GM15510 (cell line): ENCODE measurements around the gene ANKMY1.

Experiments
- POLR2A ChIP-seq: IDR thresholded peaks from 3 replicates; pipeline ENCODE4 v1.6.1; 2011; ENCODE audit warnings: borderline replicate concordance; ENCODE audit not compliant: insufficient read length; ENCODE audit errors: extremely low read depth

The ANKMY1 gene

DNA sequence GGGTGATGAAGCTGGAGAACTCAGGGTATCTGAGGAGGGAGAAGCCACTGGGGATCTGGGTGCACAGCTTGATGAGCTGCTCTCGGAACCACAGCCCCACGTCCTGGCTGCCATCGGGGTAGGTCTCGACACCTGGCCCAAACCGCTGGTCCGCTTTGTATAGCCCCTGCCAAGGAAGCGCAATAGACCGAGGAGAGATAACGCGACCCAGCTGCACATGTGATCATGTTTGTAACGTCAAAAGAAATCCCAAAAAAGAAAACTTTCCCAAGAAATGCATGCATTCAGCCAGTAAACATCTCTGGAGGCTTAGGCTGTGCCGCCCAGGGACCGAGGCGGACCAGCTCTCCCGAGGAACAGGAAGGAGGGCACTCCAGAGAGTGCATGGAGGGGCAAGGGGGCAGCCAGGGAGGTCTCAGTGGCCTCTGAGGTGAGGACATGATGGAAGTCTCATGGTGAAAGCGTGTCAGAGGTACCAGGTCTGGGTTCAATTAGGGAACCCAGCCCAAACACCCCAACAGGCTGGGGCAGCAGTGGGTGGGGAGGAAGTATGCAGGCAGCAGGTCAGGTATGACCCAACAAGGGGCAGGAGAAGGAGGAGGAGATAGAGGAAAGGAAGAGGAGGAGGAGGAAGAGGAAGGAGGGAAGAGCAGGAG is 28.3 kb downstream of the ANKMY1 start:
- TF ChIP-seq POLR2A, result no peak

GRCh38 chr2:240528406-240529040 is 29.3 kb downstream of the ANKMY1 start:
- no peak for TF ChIP-seq POLR2A

- TF ChIP-seq POLR2A, result no peak
Observed at GRCh38 chr2:240527153-240527750, 30.5 kb downstream of the ANKMY1 start.

DNA sequence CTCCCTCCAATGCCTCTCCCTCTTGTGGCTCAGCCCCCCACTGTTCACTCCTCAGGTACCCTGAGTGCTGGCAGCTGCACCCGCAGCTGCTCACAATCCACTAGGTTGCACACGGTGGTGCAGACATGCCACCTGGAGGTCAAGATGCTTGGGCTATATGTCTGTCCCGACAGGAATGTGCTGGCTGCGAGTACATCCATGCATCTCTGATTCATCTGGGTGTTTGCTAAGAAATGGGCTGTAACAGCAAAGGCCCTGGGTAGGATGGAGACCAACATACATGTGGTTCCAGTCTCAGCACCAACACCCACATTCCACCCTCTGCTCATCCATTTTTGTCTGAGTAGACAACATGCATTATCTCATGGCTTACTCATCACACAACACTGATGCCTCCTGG is 31.3 kb downstream of the ANKMY1 start:
- no peak for TF ChIP-seq POLR2A

DNA sequence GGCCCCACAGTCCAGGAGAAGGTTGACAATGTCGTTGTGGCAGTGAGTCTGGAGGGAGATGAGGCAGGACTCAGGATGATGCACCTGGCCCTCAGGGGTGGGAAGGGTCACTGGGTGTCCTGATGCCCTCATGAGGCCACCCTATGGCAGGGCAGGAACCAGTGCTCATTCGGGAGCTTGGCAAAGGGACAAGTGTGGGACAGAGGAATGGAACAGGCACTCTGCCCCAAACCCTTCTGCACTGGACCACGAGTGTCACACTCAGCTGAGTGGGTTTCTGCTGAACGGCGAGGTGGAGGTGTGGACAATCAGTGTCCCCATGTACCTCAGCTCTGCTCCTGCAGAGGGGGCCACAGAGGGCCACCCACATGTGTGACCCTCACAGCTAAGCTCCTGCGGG is 32.0 kb downstream of the ANKMY1 start:
- no peak for TF ChIP-seq POLR2A

- TF ChIP-seq POLR2A, result no peak
Observed at GRCh38 chr2:240524963-240525718, 32.6 kb downstream of the ANKMY1 start.

GRCh38 chr2:240523451-240524281 is 34.1 kb downstream of the ANKMY1 start:
- TF ChIP-seq POLR2A, result no peak

DNA sequence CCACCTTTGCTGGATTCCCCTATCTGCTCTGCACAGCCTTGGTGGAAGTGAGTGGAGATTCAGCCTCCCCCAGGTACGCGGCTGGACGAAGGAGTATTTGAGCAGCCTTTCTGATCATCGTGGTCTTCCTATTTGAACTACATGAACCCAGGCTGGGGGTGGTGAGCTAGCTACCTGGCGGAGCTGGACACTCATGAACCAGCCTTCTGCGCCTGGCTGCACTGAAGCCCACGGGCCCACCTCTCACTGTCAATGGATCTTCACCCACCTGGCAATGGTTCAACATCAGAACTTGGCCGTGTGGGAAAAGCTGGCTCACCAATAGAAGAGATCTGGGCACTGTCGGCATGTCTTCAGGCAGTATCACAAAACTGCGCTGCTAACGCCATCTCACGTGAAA is 35.4 kb downstream of the ANKMY1 start:
- no peak for TF ChIP-seq POLR2A

GRCh38 chr2:240520974-240521350 is 36.8 kb downstream of the ANKMY1 start:
- no peak for TF ChIP-seq POLR2A

DNA sequence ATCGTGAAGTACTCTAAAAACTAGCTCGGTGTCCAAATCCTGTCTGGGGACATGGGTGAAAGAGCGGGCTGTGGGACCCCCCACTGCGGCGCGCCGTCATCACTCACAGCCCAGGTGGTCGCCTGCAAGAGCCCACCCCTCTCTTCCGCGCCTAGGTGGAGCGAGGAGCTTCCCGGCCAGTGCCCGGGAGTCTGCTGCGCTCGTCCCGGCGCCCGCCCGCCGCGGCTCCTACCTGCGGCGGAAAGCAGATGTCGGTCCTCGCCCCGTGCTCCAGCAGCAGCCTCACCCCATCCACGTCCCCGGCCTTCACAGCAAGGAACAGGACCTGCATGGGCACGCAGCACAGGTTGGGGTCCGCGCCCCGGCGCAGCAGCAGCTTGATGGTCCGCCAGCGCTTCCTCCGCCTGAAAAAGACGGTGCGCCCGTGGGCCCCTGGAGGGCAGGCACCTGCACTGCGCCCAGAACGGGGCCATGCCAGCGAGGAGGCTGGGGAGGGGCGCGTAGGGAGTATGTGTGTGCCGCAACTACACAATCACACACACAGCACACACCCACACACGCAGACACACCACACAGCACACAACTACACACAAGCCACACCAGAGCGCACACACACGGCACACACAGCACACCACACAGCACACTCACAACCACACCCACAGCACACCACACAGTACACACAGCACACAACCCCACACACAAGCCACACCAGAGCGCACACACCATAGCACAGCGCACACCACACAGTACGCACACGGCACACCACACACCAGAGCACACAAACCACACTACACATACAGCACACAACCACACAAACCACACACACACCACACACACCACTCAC is 37.4 kb downstream of the ANKMY1 start:
- no peak for TF ChIP-seq POLR2A

- TF ChIP-seq POLR2A, result no peak
Observed at GRCh38 chr2:240519396-240520129, 38.2 kb downstream of the ANKMY1 start.

DNA sequence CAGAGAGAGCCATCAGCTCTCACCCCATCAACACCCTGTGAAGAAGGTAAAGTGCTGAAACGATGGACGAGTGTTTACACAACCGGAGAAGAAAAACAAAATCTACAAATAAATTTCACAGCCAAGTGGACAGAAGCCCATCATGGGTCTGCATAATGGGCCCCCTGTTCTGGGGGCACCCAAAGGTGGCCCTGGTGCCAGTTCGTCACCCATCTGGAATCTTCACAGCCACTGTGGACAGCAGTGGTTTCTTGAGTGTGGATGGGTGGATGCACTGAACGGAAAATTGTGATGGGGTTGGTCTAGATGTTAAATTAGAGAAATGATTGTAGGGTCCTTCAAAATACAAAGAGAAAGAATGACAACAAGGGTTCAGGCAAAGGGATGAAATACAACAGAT is 38.8 kb downstream of the ANKMY1 start:
- TF ChIP-seq POLR2A, result no peak

- TF ChIP-seq POLR2A, result no peak
Observed at GRCh38 chr2:240517342-240517741, 40.4 kb downstream of the ANKMY1 start.
